ENCODE measurements around the gene FNIP1. TPM values are rescaled to one million over a fixed set of nuclear protein-coding genes. Genes with fewer than 3 reads are reported as not detected.

Gene FNIP1
- total RNA-seq, 1 donor = 77.5 TPM

- H3K4me3 ChIP-seq (ENCODE audit: low read length) = no peak overlapping the region
- no peaks in the 10 kb centered on the region for H3K9me3 ChIP-seq (ENCODE audit: low read depth, low read length)
- H3K4me1 ChIP-seq (ENCODE audit: insufficient read depth, low read length) = no peaks in the 10 kb centered on the region
- no peaks in the 10 kb centered on the region for H3K27me3 ChIP-seq (ENCODE audit: insufficient read depth, low read length)
Measured at GRCh38 chr5:131661933-131662332, 134.9 kb downstream of the FNIP1 start.

GRCh38 chr5:131659841-131660240, 137.0 kb downstream of the FNIP1 start:
- no peaks in the 10 kb centered on the region for H3K4me1 ChIP-seq (ENCODE audit: insufficient read depth, low read length)
- H3K27me3 ChIP-seq (ENCODE audit: insufficient read depth, low read length) = no peaks in the 10 kb centered on the region
- no peak overlapping the region for H3K4me3 ChIP-seq (ENCODE audit: low read length)
- no peaks in the 10 kb centered on the region for H3K9me3 ChIP-seq (ENCODE audit: low read depth, low read length)

- no peak overlapping the region for H3K4me3 ChIP-seq (ENCODE audit: low read length)
- no peaks in the 10 kb centered on the region for H3K27me3 ChIP-seq (ENCODE audit: insufficient read depth, low read length)
- no peaks in the 10 kb centered on the region for H3K9me3 ChIP-seq (ENCODE audit: low read depth, low read length)
- no peaks in the 10 kb centered on the region for H3K4me1 ChIP-seq (ENCODE audit: insufficient read depth, low read length)
Measured at GRCh38 chr5:131659290-131659689, 137.5 kb downstream of the FNIP1 start.

- Histone ChIP-seq H3K4me1 (ENCODE audit: insufficient read depth, low read length) (no peaks in the 10 kb centered on the region), H3K9me3 (ENCODE audit: low read depth, low read length) (no peaks in the 10 kb centered on the region), H3K27me3 (ENCODE audit: insufficient read depth, low read length) (no peaks in the 10 kb centered on the region), H3K4me3 (ENCODE audit: low read length) (no peak overlapping the region)
Measured at GRCh38 chr5:131654776-131655175, 142.0 kb downstream of the FNIP1 start.

GRCh38 chr5:131654309-131654708, 142.5 kb downstream of the FNIP1 start:
- no peak overlapping the region for H3K4me3 ChIP-seq (ENCODE audit: low read length)
- H3K27me3 ChIP-seq (ENCODE audit: insufficient read depth, low read length) = no peaks in the 10 kb centered on the region
- H3K4me1 ChIP-seq (ENCODE audit: insufficient read depth, low read length) = no peaks in the 10 kb centered on the region
- no peaks in the 10 kb centered on the region for H3K9me3 ChIP-seq (ENCODE audit: low read depth, low read length)

GRCh38 chr5:131649161-131649560, 147.7 kb downstream of the FNIP1 start:
- Histone ChIP-seq H3K4me1 (ENCODE audit: insufficient read depth, low read length) (peaks cover 11% of the 10 kb centered on the region), H3K9me3 (ENCODE audit: low read depth, low read length) (no peaks in the 10 kb centered on the region), H3K27me3 (ENCODE audit: insufficient read depth, low read length) (no peaks in the 10 kb centered on the region), H3K4me3 (ENCODE audit: low read length) (no peak overlapping the region)

- Histone ChIP-seq H3K4me1 (ENCODE audit: insufficient read depth, low read length) (peaks cover 11% of the 10 kb centered on the region), H3K27me3 (ENCODE audit: insufficient read depth, low read length) (no peaks in the 10 kb centered on the region), H3K9me3 (ENCODE audit: low read depth, low read length) (no peaks in the 10 kb centered on the region), H3K4me3 (ENCODE audit: low read length) (no peak overlapping the region)
Measured at GRCh38 chr5:131647048-131647769, 149.6 kb downstream of the FNIP1 start.

GRCh38 chr5:131644822-131645221, 152.0 kb downstream of the FNIP1 start:
- H3K4me1 ChIP-seq (ENCODE audit: insufficient read depth, low read length) = peaks cover 22% of the 10 kb centered on the region
- H3K9me3 ChIP-seq (ENCODE audit: low read depth, low read length) = no peaks in the 10 kb centered on the region
- no peaks in the 10 kb centered on the region for H3K27me3 ChIP-seq (ENCODE audit: insufficient read depth, low read length)
- no peak overlapping the region for H3K4me3 ChIP-seq (ENCODE audit: low read length)

GRCh38 chr5:131644370-131644769, 152.4 kb downstream of the FNIP1 start:
- Histone ChIP-seq H3K4me1 (ENCODE audit: insufficient read depth, low read length) (peaks cover 22% of the 10 kb centered on the region), H3K9me3 (ENCODE audit: low read depth, low read length) (no peaks in the 10 kb centered on the region), H3K27me3 (ENCODE audit: insufficient read depth, low read length) (no peaks in the 10 kb centered on the region), H3K4me3 (ENCODE audit: low read length) (no peak overlapping the region)

- Histone ChIP-seq H3K27me3 (ENCODE audit: insufficient read depth, low read length) (no peaks in the 10 kb centered on the region), H3K4me3 (ENCODE audit: low read length) (no peak overlapping the region), H3K4me1 (ENCODE audit: insufficient read depth, low read length) (peaks cover 18% of the 10 kb centered on the region), H3K9me3 (ENCODE audit: low read depth, low read length) (no peaks in the 10 kb centered on the region)
Measured at GRCh38 chr5:131641494-131641893, 155.3 kb downstream of the FNIP1 start.

GRCh38 chr5:131640043-131640856, 156.6 kb downstream of the FNIP1 start:
- H3K9me3 ChIP-seq (ENCODE audit: low read depth, low read length) = no peaks in the 10 kb centered on the region
- peaks cover 25% of the 10 kb centered on the region for H3K4me1 ChIP-seq (ENCODE audit: insufficient read depth, low read length)

GRCh38 chr5:131639148-131639547, 157.7 kb downstream of the FNIP1 start:
- Histone ChIP-seq H3K27me3 (ENCODE audit: insufficient read depth, low read length) (no peaks in the 10 kb centered on the region), H3K9me3 (ENCODE audit: low read depth, low read length) (no peaks in the 10 kb centered on the region), H3K4me3 (ENCODE audit: low read length) (no peak overlapping the region), H3K4me1 (ENCODE audit: insufficient read depth, low read length) (peaks cover 26% of the 10 kb centered on the region)

More at GRCh38 chr5:131640043-131640856, 156.6 kb downstream of the FNIP1 start:
- Histone ChIP-seq H3K27me3 (ENCODE audit: insufficient read depth, low read length) (no peaks in the 10 kb centered on the region), H3K4me3 (ENCODE audit: low read length) (no peak overlapping the region)

- Histone ChIP-seq H3K27me3 (ENCODE audit: insufficient read depth, low read length) (no peaks in the 10 kb centered on the region), H3K9me3 (ENCODE audit: low read depth, low read length) (no peaks in the 10 kb centered on the region), H3K4me3 (ENCODE audit: low read length) (no peak overlapping the region)
Measured at GRCh38 chr5:131637694-131638093, 159.1 kb downstream of the FNIP1 start.

GRCh38 chr5:131635684-131636572, 160.9 kb downstream of the FNIP1 start:
- H3K4me1 ChIP-seq (ENCODE audit: insufficient read depth, low read length) = peaks cover 53% of the 10 kb centered on the region

More at GRCh38 chr5:131637694-131638093, 159.1 kb downstream of the FNIP1 start:
- H3K4me1 ChIP-seq (ENCODE audit: insufficient read depth, low read length) = peaks cover 41% of the 10 kb centered on the region

More at GRCh38 chr5:131635684-131636572, 160.9 kb downstream of the FNIP1 start:
- Histone ChIP-seq H3K9me3 (ENCODE audit: low read depth, low read length) (no peaks in the 10 kb centered on the region), H3K4me3 (ENCODE audit: low read length) (peak overlapping the region; percentile 90), H3K27me3 (ENCODE audit: insufficient read depth, low read length) (no peaks in the 10 kb centered on the region)
